ENCODE measurements around the gene RALGAPA1. TPM values are rescaled to one million over a fixed set of nuclear protein-coding genes. Genes with fewer than 3 reads are reported as not detected.

The RALGAPA1 gene
- total and polyA plus RNA-seq, 4 donors, result 4.6 to 38.7 (median 13.4) TPM

DNA sequence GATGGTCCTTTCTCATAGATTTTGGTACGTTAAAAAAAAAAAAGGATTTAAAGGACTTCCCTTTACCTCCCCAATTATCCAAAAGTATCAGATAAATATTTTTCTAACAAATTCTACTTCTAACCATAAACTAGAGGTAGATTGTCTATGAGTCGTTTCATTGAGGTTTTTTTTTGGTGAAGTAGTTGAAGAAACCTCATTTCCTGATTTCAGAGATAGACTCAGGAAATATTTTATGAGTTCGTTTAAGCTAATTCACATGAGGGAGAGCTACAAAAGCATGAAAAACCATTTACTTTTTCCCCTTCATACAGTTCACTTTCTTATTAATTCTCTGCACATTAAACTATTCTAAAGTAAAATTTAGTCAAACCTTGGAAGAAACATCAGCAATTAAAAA lies 112.5 kb downstream of the RALGAPA1 start:
- Histone ChIP-seq H3K4me1 (ENCODE audit: control insufficient read depth in 4 of 4, insufficient read depth in 4 of 4, low read length in 3 of 4) (peaks cover 0 to 2% (median 0%) of the 10 kb centered on the region in 4 donors), H3K27ac (ENCODE audit: low read depth in 1 of 2, low read length in 2 of 2) (no peak overlapping the region), H3K36me3 (ENCODE audit: control insufficient read depth in 4 of 4, insufficient read depth in 3 of 4, low read depth in 1 of 4, low read length in 3 of 4) (no peaks in the 10 kb centered on the region), H3K9me3 (ENCODE audit: control insufficient read depth in 4 of 4, low read length in 3 of 4) (no peaks in the 10 kb centered on the region), H3K4me3 (ENCODE audit: low read depth in 1 of 3, low read length in 3 of 3) (no peak overlapping the region), H3K9ac (ENCODE audit: low read depth in 1 of 2, low read length in 2 of 2) (no peak overlapping the region), H3K27me3 (ENCODE audit: control insufficient read depth in 4 of 4, insufficient read depth in 4 of 4, low read length in 3 of 4) (no peaks in the 10 kb centered on the region)
- TF ChIP-seq FOXA1 (IDR thresholded peaks at IDR 0.05), result no peak
- WGBS, result 77% methylated on average over 3 of the region's 3 CpGs
- no peak for DNase-seq (ENCODE audit: low spot score)

- no peak for DNase-seq (ENCODE audit: low spot score)
- H3K9ac ChIP-seq (ENCODE audit: low read depth in 1 of 2, low read length in 2 of 2), result no peak overlapping the region
- no peaks in the 10 kb centered on the region for H3K27me3 ChIP-seq (ENCODE audit: control insufficient read depth in 4 of 4, insufficient read depth in 4 of 4, low read length in 3 of 4)
- H3K9me3 ChIP-seq (ENCODE audit: control insufficient read depth in 4 of 4, low read length in 3 of 4), result no peaks in the 10 kb centered on the region
- 99% methylated on average over 3 of the region's 3 CpGs for WGBS
- no peaks in the 10 kb centered on the region for H3K36me3 ChIP-seq (ENCODE audit: control insufficient read depth in 4 of 4, insufficient read depth in 3 of 4, low read depth in 1 of 4, low read length in 3 of 4)
- H3K27ac ChIP-seq (ENCODE audit: low read depth in 1 of 2, low read length in 2 of 2), result no peak overlapping the region
- peaks cover 0 to 2% (median 0%) of the 10 kb centered on the region in 4 donors for H3K4me1 ChIP-seq (ENCODE audit: control insufficient read depth in 4 of 4, insufficient read depth in 4 of 4, low read length in 3 of 4)
- no peak overlapping the region for H3K4me3 ChIP-seq (ENCODE audit: low read depth in 1 of 3, low read length in 3 of 3)
- TF ChIP-seq JUND (IDR thresholded peaks at IDR 0.05) (no peak), HNF4G (IDR thresholded peaks at IDR 0.05) (no peak), NR2F2 (IDR thresholded peaks at IDR 0.05) (no peak), RAD21 (IDR thresholded peaks at IDR 0.05) (no peak), EGR1 (IDR thresholded peaks at IDR 0.05; ENCODE audit: low read depth in 2 of 2) (no peak), FOXA2 (IDR thresholded peaks at IDR 0.05) (no peak), YY1 (IDR thresholded peaks at IDR 0.05) (no peak)
- TF ChIP-seq, protein P1, sequence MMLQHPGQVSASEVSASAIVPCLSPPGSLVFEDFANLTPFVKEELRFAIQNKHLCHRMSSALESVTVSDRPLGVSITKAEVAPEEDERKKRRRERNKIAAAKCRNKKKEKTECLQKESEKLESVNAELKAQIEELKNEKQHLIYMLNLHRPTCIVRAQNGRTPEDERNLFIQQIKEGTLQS (IDR thresholded peaks at IDR 0.05), result no peak
- TF ChIP-seq, protein P2, sequence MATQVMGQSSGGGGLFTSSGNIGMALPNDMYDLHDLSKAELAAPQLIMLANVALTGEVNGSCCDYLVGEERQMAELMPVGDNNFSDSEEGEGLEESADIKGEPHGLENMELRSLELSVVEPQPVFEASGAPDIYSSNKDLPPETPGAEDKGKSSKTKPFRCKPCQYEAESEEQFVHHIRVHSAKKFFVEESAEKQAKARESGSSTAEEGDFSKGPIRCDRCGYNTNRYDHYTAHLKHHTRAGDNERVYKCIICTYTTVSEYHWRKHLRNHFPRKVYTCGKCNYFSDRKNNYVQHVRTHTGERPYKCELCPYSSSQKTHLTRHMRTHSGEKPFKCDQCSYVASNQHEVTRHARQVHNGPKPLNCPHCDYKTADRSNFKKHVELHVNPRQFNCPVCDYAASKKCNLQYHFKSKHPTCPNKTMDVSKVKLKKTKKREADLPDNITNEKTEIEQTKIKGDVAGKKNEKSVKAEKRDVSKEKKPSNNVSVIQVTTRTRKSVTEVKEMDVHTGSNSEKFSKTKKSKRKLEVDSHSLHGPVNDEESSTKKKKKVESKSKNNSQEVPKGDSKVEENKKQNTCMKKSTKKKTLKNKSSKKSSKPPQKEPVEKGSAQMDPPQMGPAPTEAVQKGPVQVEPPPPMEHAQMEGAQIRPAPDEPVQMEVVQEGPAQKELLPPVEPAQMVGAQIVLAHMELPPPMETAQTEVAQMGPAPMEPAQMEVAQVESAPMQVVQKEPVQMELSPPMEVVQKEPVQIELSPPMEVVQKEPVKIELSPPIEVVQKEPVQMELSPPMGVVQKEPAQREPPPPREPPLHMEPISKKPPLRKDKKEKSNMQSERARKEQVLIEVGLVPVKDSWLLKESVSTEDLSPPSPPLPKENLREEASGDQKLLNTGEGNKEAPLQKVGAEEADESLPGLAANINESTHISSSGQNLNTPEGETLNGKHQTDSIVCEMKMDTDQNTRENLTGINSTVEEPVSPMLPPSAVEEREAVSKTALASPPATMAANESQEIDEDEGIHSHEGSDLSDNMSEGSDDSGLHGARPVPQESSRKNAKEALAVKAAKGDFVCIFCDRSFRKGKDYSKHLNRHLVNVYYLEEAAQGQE (IDR thresholded peaks at IDR 0.05), result no peak
Measured at GRCh38 chr14:35696119-35696518, 113.0 kb downstream of the RALGAPA1 start.

DNA sequence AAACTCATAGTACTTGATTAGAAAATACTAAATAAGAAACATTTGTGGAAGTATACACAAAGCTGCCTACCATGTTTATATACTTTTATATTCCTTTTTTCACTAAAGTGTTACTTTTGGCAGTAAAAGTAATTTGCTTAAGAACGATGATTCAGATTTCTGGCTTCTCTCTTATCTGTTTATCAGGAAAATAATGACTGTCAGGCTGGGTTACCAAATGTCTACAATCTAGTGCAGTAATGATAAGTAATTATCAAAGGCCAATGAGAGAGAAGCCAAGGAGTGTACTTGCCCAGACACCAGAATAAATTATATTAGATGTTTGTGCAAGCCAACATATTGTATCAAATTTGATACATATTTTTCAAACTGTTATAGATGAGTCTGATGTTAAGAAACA lies 113.4 kb downstream of the RALGAPA1 start:
- H3K36me3 ChIP-seq (ENCODE audit: control insufficient read depth in 4 of 4, insufficient read depth in 3 of 4, low read depth in 1 of 4, low read length in 3 of 4), result no peaks in the 10 kb centered on the region
- no peak for DNase-seq (ENCODE audit: low spot score)
- peaks cover 0 to 2% (median 0%) of the 10 kb centered on the region in 4 donors for H3K4me1 ChIP-seq (ENCODE audit: control insufficient read depth in 4 of 4, insufficient read depth in 4 of 4, low read length in 3 of 4)
- no peak overlapping the region for H3K4me3 ChIP-seq (ENCODE audit: low read depth in 1 of 3, low read length in 3 of 3)
- no peaks in the 10 kb centered on the region for H3K27me3 ChIP-seq (ENCODE audit: control insufficient read depth in 4 of 4, insufficient read depth in 4 of 4, low read length in 3 of 4)
- 46% methylated on average over 1 of the region's 1 CpG for WGBS
- no peak for TF ChIP-seq FOXA1 (IDR thresholded peaks at IDR 0.05)
- TF ChIP-seq RAD21 (IDR thresholded peaks at IDR 0.05), result no peak
- TF ChIP-seq TAF1 (conservative IDR thresholded peaks at IDR 0.05), result no peak
- TF ChIP-seq HNF4G (IDR thresholded peaks at IDR 0.05), result no peak
- no peak for TF ChIP-seq EGR1 (IDR thresholded peaks at IDR 0.05; ENCODE audit: low read depth in 2 of 2)
- TF ChIP-seq FOXA2 (IDR thresholded peaks at IDR 0.05), result no peak
- no peak for TF ChIP-seq YY1 (IDR thresholded peaks at IDR 0.05)
- no peak for TF ChIP-seq HNF4A (conservative IDR thresholded peaks at IDR 0.05)
- no peak for TF ChIP-seq JUND (IDR thresholded peaks at IDR 0.05)
- H3K27ac ChIP-seq (ENCODE audit: low read depth in 1 of 2, low read length in 2 of 2), result no peak overlapping the region
- no peaks in the 10 kb centered on the region for H3K9me3 ChIP-seq (ENCODE audit: control insufficient read depth in 4 of 4, low read length in 3 of 4)
- no peak overlapping the region for H3K9ac ChIP-seq (ENCODE audit: low read depth in 1 of 2, low read length in 2 of 2)
